HG03064 (cell line): Measurements from ENCODE around the gene SALL2.

ENCODE experiments used
- ATAC-seq: cut with Tn5 transposase; IDR thresholded peaks from one replicate; pipeline ENCODE4 v1.9.1; 2021; ENCODE audit warnings: low read depth; ENCODE audit not compliant: unreplicated experiment

SALL2 gene

DNA sequence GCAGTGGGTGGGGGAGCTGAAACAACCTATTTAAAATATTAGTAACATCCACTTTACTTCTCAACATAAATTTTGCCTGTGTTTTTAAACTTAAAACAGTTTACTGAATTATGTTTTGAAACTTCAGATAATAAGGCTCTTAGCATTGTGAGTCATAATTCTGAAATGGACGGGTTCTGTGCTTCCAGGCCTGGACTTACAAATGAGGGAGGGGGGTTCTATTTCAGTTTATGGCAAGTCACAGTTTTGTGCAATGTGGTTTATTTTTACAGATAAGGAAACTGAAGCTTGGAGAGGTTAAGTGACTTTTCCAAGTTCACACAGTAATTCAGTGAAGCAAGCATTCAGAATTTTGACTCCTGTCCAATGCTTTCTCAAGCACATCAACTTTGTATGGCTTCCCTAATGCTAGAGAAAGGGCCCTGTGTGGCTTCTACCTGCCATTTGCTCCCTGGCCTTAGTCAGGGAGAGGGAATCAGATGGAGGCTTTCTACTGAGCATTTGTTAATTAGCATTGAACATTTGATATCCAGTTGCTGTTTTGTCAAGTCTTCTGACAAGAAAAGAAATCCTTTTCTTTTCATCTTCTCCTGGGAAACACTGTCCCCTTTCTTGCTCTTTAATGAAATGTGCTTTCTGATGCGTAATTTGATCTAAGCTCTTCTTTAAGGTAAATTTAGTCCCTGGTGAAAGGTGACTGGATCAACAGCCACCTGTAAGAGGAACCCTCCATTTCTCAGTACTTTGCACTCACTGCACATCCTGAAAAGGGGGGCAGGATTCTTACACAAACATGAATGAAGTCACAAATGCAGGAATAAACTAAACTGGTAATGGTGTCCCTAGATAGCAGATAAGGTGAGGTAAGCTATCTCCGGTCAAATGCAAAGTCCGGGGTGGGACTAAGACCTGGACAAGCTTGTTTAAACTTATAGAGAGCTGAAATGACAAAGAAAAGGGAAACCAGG, 2.5 kb upstream of the SALL2 start:
- ATAC-seq = no peak

DNA sequence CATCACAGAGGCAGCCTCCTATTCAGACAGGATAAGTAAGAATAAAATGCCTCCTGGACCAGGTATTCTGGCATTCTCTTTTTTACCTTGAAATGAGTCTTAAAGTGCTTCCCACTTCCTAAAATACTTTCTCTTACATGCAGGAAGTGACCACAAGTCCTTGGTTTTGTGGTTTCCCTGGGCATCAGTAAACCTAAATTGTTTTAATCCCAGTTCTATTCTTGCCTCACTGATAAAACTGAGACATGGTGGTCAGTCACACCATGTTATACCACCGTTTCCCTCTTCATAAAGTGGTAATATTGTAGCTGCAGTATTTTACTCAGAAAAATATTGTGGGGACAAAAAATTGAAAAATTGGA, 1.2 kb upstream of the SALL2 start:
- no peak for ATAC-seq

DNA sequence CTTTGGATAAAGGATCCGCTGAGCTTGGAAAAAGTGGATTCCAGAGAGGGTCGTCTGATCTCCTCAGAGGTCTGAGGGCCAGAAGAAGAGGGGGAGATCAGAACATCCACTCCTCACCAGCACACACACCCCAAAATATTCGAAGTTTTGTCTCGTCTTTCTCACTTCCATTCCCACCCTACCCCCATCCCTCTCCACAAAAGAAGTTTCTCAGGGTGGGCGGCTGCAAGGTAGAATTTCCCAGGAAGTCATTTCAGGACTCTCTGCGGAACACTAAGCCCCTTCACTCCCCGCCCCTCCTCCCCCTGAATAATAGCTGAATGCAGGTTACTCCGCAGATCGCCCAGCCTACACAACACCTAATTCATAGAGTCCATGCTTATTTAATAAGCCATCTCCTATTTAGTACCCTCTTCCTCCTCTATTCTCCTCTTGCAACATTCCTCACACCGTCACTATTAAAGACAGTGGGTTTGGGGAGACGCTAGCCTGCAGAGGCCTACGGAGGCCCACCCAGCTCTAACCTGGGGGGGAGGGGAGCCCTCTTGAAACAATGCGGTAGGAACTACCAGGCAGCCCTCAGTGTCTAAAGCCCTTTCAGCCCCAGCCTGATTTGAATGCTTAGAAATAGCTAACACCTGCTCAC, 649 bp upstream of the SALL2 start:
- no peak for ATAC-seq

DNA sequence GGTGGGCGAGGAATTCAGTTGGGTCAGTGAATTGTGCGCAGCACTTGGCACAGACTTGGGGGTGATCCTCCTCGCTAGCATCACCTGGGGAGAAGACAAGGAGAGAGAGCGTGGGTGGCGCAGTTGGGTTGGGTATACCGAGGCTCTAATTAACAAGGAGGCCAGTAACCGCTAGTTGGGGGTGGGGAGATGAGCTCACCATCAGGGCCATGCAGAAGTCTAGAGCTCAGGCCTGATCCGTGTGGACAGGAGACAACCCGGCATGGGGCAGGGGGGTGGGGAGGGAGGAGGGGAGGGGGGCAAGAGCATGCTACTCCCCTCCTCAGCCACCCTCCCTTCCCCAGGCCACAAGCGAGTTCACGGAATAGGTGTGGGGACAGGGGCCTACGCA, 580 bp downstream of the SALL2 start:
- ATAC-seq = no peak

DNA sequence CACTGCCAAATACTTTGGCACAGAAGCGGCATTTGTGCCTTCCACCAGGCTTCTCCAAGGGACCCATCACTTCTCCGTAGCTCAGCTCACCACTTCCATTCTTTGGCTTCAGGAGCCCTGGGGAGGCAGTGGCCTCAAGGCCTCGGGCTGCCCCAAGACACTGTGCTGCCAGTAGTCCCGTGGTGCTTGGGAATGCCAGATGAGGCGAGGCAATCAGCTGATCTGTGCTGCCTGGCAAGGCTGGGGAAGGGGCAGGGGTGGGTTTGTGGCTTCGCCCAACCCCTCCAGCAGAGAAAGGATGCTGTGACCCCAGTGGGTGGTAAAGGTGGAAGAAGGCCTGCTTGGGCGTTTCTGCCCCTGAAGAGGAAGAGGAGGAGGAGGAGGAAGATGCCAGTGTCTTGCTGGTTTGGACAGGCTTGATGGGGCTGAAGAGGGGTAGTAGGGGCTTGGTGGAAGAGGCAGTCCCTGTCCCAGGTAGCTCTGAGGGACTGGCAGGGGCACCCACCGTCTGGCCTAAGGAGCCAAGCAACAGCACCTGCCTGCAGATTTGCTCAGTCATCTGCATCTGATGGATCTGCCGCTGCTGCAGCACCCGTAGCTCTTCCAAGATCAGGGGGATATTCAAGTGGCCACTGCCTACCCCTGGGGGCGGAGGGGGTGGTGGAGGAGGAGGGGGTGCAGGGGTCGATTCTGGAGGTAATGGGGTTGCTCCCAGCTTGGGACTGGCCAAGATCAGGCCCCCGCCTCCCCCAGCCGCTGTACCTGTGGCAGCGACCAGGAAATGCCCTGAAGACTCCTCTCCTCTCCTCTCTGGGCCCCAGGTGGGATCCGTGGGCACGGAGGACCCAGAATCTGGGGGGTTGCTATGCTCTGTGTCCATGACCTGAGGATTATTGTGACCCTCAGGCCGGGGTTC, 1.3 kb downstream of the SALL2 start:
- no peak for ATAC-seq

DNA sequence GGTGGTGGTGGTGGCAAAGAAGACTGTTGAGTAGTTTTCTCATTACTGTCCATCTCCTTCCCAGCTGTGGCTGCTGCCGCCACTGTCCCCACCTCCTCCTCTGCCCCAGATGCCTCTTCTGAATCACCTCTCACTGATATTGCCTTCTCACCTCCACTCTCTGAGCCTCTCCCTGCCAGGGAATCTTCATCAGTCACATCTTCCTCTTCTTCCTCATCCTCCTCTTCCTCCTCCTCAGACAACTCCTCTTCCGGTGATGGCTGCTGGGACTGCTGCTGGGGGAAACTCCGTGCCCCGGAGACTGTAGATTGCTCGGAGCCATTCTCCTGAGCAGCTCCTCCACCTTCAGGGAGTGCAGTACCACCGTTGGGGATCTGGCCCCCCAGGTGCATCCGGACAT, 2.9 kb downstream of the SALL2 start:
- no peak for ATAC-seq

DNA sequence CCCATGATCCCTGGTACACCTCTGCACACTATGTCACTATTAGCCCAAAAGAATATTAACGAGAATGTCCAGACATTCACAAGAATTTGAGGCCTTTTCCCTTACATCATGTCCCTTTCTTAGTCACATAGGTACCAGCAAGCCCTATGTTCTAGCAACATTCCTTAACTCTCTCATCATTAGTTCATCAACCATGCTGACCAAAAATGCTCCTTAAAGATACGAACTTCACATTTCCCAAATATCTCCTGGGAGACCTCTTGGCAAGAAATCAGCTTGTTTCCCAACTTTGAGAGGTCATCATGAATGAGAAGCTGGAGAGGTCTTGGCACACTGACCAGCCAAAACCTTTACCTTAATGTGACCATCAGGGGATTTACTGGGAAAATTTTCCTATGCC, 4.6 kb downstream of the SALL2 start:
- no peak for ATAC-seq

DNA sequence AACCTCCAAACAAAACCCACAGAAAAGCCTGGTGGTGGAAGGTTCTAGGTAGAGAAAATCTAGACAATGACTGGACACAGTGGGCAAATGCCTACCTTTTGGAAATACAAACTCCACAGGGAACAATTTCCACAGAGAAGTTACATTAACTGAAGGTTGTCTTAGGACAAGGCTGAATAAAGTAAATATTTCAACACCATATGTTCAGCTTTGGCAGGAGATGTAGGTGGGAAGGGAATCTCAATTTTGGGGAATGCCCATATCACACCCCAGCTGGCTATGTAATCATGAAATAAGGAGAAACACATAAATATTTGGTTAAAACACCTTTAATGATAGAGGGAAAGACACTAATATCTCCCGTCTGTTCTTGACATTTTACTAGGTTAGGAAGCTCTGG, 5.4 kb downstream of the SALL2 start:
- ATAC-seq = no peak

DNA sequence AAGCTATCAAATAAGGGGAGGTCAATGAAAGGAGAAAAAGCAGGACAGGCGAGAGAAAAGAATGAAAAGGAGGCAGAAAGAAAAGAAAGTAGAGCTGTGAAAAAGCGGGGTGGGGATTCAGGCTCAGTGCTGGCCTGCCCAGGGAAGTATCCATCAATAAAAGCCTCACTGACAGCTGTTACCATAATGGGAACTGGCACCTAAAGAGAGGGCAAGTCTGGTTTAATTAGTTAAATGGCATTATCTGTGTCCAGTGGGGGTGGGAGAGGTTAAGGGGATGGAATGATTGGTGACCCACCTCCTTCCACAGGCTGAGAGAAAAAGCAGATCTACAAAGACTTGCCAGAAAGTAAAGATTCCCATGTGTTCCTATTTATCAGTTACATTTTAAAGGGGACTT, 7.4 kb downstream of the SALL2 start:
- no peak for ATAC-seq

DNA sequence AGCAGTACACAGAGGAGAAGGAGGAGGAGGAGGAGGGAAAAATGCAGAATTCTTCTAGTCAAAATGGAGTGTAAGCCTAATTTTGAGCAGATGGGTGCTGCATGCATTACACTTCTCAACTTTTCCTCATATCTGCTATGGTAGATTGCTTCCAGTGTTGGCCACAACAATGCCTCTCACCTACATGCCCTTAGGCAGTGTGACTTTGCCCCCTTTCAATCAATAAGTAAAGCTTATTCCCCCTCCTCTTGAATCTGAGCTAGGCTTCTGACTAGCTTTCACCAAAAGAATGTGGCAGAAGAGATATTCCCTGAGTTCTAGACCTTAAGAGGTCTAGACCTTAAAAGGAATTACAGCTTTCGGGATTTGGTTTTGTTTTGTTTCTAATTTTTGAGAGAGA, 11.8 kb downstream of the SALL2 start:
- ATAC-seq = no peak

DNA sequence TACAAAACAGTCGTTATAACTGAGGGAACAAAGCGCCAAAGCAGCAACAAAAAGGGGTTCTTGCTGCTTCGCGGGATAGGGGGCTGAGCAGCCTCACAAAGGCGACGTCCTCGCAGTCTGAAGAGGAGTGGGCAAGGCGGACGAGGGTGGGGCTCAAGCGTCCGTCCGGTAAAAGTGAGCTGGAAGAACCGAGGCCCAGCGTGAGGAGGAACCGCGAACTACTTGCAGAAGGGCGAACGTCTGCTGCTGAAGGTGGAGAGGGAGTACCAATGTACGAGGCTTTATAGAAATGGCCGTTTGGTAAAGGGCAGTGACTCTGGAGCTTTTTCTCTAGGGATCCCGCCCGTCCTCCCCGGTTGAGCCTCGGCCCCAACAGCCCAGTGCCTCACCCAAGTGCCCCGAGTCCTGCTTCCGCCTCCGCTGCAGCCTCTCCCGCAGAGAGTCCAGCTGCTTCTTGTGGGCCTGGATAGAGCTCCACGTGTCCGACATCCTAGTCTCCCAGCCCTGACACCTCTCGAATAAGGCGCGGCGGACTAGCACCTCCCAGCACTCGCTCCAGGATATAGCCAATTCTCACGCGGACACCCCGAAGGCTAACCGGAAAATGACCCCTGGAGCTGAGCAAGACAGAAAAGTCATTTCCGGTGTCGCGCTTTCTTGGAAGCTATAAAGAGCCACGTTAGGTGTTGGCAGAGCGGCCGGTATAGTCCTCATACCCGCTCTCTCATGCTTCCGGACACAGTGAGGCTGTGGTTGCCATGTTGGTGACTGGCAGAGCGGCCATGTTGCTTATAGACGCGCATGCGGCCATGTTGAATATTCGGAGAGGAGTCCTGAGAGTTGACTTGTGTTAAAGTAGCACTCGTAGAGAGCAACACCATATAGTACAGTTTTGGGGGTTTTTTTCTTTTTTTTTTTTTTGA, 15.2 kb downstream of the SALL2 start, which contains the start of gene METTL3:
Gene METTL3 (minus strand): TSS at position 606 of the 923 bp plus-strand sequence. CDS start 117 bp downstream, at position 489.
- peak; percentile 98 for ATAC-seq

DNA sequence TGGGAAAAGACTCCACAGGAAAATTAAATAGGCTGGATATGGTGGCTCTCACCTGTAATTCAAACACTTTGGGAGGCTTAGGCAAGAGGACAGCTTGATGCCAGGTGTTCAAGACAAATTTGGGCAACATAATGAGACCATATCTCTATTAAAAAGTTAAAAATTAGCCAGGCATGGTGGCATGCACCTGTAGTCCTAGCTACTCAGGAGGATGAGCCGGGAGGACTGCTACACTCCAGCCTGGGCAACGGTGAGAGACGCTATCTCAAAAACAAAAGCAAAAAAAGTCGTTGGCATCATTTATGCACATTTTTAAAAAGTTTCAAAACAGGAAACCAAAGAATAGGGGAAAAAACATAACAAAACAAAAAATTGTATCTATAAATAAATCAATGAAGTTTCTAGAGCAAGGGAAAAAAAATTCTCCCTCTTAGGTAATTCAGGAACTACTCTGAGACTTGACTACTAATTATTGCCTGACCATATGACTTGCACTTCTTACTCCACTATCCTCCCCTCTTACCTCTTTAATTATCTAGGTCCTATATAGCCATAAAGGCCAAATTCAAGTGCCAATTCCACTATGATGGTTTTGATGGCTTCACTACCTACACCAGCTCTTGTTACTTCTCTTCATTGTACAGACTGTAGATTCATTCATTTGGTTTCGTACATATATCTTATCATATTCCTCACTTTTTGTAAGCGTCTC, 16.6 kb downstream of the SALL2 start:
- ATAC-seq = no peak

DNA sequence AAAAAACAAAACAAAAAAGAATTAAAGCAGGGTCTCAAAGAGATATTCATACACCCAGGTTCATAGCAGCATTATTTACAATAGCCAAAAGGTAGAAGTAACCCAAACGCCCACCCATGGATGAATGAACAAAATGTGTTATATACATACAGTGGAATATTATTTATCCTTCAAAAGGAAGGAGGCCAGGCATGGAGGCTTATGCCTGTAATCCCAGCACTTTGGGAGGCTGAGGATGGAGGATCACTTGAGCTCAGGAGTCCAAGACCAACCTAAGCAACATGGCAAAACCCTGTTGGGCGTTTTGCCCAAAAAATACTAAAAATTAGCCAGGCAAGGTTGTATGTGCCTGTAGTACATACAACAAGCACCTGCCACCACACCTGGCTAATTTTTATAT, 19.6 kb downstream of the SALL2 start:
- no peak for ATAC-seq

DNA sequence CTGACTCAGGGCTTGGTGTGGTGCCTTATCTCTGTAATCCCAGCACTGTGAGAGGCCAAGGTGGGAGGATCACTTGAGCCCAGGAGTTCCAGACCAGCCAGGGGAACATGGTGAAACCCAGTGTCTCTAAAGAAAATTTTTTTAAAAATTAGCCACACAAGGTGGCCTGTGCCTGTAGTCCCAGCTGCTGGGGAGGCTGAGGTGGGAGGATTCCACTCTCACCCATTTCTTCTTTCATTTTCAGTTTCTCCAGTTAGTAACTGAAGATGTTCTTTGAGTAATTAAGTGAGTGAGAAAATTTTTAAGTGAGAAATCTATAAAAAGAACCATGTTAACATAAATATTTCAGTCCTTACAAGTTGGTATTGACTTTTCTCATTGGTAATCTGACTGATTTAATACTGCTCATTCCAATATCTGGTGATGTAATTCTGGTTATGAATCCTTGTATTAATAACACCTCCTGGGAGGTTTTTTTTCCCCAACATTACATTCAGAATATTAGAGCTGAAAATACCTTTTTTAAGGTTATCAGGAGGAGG, 21.1 kb downstream of the SALL2 start:
- ATAC-seq = peak; percentile 71

DNA sequence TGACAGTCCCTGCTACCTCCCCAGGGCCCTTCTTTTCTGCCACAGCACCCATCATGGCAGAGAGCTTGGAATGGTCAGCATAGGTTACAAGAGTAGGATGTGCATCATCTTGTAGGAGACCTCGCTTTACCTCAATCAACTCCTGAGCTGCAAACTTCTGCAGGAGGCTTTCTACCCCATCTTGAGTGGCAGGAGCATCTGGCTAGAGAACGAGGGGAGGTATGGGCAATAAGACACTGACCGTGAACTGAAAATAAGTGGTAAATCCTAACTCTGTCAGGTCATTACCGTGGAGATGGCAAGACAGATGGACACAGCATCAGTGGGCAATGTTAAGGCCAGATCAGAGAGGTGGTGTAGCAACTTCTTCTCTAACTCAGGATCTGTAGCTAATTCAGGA, 22.8 kb downstream of the SALL2 start:
- no peak for ATAC-seq

DNA sequence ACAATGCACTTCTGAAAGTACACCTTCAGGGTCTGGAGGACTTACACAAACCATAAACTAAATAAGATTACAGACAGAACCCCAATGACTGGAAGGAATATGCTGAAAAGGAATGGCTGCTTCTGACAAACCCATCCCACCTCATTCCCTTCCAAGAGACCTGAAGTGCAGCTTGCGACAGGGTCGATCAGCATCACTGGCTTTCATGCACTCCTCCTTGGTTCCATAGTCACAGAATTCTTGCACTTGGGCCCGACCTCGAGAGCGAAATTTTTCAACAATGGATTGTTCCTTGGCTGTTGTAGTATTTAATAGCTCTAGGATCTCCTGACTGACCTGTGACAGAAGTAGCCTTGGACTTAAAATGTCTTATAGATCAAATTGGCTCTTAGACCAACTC, 24.6 kb downstream of the SALL2 start:
- no peak for ATAC-seq

DNA sequence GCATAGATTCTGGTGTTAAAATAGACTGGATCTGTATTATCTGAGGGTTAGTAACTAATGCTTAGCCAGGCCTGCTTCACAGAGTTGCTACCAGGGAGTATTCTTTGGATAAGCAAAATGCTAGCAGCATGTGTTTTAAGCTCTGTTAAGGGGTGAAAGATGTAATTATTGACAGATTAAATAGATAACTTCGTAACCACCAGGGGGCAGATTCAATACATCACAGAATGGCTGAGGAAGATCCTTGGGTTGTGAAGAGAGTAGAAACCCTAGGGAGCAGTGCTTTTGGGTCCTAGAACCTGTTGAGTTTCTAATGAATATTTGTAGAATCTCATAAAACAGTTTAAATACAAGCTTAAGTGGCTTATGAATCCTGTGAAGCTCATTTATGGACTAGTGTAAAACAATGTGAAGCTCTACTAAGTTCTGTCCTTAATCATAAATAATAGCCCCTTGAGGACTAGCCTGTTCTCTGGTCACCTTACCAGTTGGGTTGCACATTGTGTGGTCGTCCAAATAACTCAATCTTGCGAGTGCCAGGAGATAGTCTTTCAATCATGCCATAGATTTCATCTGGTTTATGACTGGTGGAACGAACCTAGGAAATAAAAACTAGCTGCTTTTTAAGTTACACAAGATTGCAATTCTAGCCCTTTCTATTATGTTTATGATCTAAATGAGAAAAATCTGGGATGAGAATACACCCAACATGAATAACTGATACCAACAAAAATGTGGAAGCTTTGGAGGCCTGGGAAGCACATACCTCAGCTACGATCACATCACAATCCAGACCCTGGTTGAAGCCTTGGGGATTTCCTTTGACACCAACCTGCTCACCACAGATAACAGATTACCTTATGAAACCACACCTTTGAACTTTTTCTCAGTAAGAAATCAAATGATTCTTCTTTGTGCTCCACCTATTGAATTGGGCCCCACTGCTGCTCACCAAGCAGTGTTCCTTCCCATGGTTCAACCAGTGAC, 27.3 kb downstream of the SALL2 start:
- ATAC-seq = no peak

DNA sequence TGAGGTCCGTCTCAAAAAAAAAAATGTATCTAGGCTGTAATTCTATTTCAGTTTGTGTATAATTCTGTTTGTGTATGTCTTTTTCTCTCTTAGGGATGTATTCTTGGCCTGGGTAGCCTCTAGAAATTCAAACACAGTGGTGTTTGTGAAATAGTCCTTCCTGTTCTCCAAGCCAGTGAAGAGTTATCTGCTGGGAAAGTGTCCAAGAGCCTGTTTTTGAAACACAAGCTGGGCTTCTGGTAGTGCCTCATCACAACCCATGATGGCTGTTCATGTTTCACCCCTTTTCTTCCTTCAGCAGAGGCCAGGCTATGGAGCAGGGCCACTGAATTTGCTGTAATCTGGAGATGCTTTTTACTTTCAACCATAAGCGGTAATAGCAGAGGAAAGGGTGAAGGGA, 29.7 kb downstream of the SALL2 start:
- ATAC-seq = no peak
